Left ventricle myocardium inferior (tissue), 1 donor: ENCODE data around the gene COL4A5. TPM values are rescaled to one million over a fixed set of nuclear protein-coding genes. Genes with fewer than 3 reads are reported as not detected.
A peak's percentile ranks its signal among the peaks of the same experiment; 100 is the strongest.

Source experiments
- DNase-seq: peaks from one replicate; pipeline ENCODE4 v3.0.0-alpha.2; 2020
- H3K27ac ChIP-seq: fragments of 200-600 bp; replicated peaks from 2 replicates; pipeline ENCODE4 v1.8.0; 2021
- H3K27me3 ChIP-seq: fragments of 200-600 bp; 2 replicates; pipeline ENCODE4 v1.8.0; 2021; ENCODE audit warnings: low read depth
- H3K36me3 ChIP-seq: fragments of 200-600 bp; 2 replicates; pipeline ENCODE4 v1.8.0; 2021
- H3K4me1 ChIP-seq: fragments of 200-600 bp; 2 replicates; pipeline ENCODE4 v1.8.0; 2021
- H3K4me3 ChIP-seq: fragments of 200-600 bp; 2 replicates; pipeline ENCODE4 v1.8.0; 2021; ENCODE audit warnings: mild to moderate bottlenecking, moderate library complexity
- H3K9me3 ChIP-seq: fragments of 200-600 bp; replicated peaks from 2 replicates; pipeline ENCODE4 v1.8.0; 2021
- CTCF ChIP-seq: fragments of 200-600 bp; IDR thresholded peaks from 2 replicates; pipeline ENCODE4 v1.8.0; 2021; ENCODE audit warnings: antibody characterized with exemption, mild to moderate bottlenecking, borderline replicate concordance
- intact Hi-C: fragments of 100-400 bp; cut with micrococcal nuclease; formaldehyde crosslinking; loops from one replicate; pipeline ENCODE4 v1.11.0; 2022
- total RNA-seq: library from RNA; stranded (reverse); fragmentation: NEBNext Ultra II Directional; extraction: Animal tissue kit (Norgen Biotek cat#: 25700); gene quantifications from one replicate; pipeline ENCODE4 v1.2.1, GENCODE V29; 2021
- donor health status: DM: no; HTN: yes; CAD: no; lungs with severe emphysema.

The COL4A5 gene
- total RNA-seq, 1 donor from 2014 or later = 10.8 TPM

- Histone ChIP-seq H3K36me3 (no peaks in the 10 kb centered on the region), H3K4me1 (no peaks in the 10 kb centered on the region), H3K9me3 (no peaks in the 10 kb centered on the region), H3K27me3 (no peaks in the 10 kb centered on the region), H3K4me3 (no peak overlapping the region), H3K27ac (no peak overlapping the region)
- DNase-seq = no peak
- TF ChIP-seq CTCF = peak; percentile 19
- intact Hi-C loops = no loop called here
These were observed 145.1 kb downstream of the COL4A5 start for GRCh38 chrX:108584617-108585211.

- no peak for DNase-seq
- no peak overlapping the region for H3K4me3 ChIP-seq
- H3K27ac ChIP-seq = no peak overlapping the region
- H3K36me3 ChIP-seq = no peaks in the 10 kb centered on the region
- H3K27me3 ChIP-seq = no peaks in the 10 kb centered on the region
- no peaks in the 10 kb centered on the region for H3K9me3 ChIP-seq
- intact Hi-C loops = no loop called here
- H3K4me1 ChIP-seq = no peaks in the 10 kb centered on the region
- no peak for TF ChIP-seq CTCF
These were observed 150.9 kb downstream of the COL4A5 start for GRCh38 chrX:108590496-108590895.

GRCh38 chrX:108601276-108601675 is 161.6 kb downstream of the COL4A5 start:
- TF ChIP-seq CTCF = no peak
- H3K27ac ChIP-seq = no peak overlapping the region
- no peak for DNase-seq
- H3K9me3 ChIP-seq = no peaks in the 10 kb centered on the region
- H3K4me3 ChIP-seq = no peak overlapping the region
- intact Hi-C loops = no loop called here
- H3K4me1 ChIP-seq = no peaks in the 10 kb centered on the region
- no peaks in the 10 kb centered on the region for H3K36me3 ChIP-seq
- H3K27me3 ChIP-seq = no peaks in the 10 kb centered on the region

DNA sequence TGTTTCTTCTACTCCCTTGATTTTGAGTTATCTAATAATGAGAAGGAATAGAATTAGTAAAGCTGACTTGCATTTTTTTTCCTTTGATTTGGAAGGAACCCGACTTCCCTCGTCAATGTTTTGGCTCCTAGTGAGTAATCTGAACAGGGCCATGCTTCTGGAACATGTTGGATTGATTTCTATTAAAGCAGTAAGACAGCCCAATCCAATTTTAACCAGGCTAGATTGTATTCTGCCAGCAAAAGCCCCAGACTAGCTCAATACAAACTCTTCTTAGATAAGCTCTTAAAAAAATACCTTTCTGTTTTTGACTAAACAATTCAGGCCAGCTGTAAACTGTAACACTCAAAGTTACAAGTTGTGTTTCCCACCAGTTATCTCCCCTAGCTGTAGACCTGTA is 170.5 kb downstream of the COL4A5 start:
- Histone ChIP-seq H3K36me3 (no peaks in the 10 kb centered on the region), H3K4me1 (no peaks in the 10 kb centered on the region), H3K27me3 (no peaks in the 10 kb centered on the region), H3K27ac (no peak overlapping the region), H3K9me3 (no peaks in the 10 kb centered on the region), H3K4me3 (no peak overlapping the region)
- intact Hi-C loops = no loop called here
- TF ChIP-seq CTCF = no peak
- DNase-seq = no peak

- no peak overlapping the region for H3K27ac ChIP-seq
- H3K9me3 ChIP-seq = no peaks in the 10 kb centered on the region
- no peaks in the 10 kb centered on the region for H3K36me3 ChIP-seq
- no peaks in the 10 kb centered on the region for H3K4me1 ChIP-seq
- TF ChIP-seq CTCF = no peak
- no peak for DNase-seq
- intact Hi-C loops = no loop called here
- H3K27me3 ChIP-seq = no peaks in the 10 kb centered on the region
- no peak overlapping the region for H3K4me3 ChIP-seq
These were observed 175.0 kb downstream of the COL4A5 start for GRCh38 chrX:108614616-108615015.
